Parathyroid adenoma (tissue), 2 donors: ENCODE results near the gene TMEM263.

Experiments used
- H2AFZ ChIP-seq: fragments of 300-600 bp; sonication (generic); one replicate; pipeline ENCODE4 v1.7.0; 2017; ENCODE audit warnings: antibody characterized with exemption, mild to moderate bottlenecking
- H3K27ac ChIP-seq: fragments of 300-600 bp; sonication (generic); one replicate; pipeline ENCODE4 v1.7.0; 2017
- H3K27me3 ChIP-seq: fragments of 300-600 bp; sonication (generic); one replicate; pipeline ENCODE4 v1.7.0; 2017; ENCODE audit warnings: low read length; ENCODE audit not compliant: control insufficient read depth, insufficient read depth
- H3K36me3 ChIP-seq: fragments of 300-600 bp; sonication (generic); one replicate; pipeline ENCODE4 v1.7.0; 2017; ENCODE audit warnings: low read length; ENCODE audit not compliant: control insufficient read depth, insufficient read depth
- H3K4me1 ChIP-seq: fragments of 300-600 bp; sonication (generic); one replicate; pipeline ENCODE4 v1.7.0; 2017; ENCODE audit warnings: control low read depth
- H3K4me2 ChIP-seq: fragments of 300-600 bp; sonication (generic); one replicate; pipeline ENCODE4 v1.7.0; 2017; ENCODE audit warnings: low read length
- H3K4me3 ChIP-seq: fragments of 300-600 bp; sonication (generic); one replicate; pipeline ENCODE4 v1.7.0; 2017; ENCODE audit warnings: low read depth, low read length
- H3K79me2 ChIP-seq: fragments of 300-600 bp; sonication (generic); one replicate; pipeline ENCODE4 v1.7.0; 2017; ENCODE audit warnings: control low read depth
- H3K9ac ChIP-seq: fragments of 300-600 bp; sonication (generic); one replicate; pipeline ENCODE4 v1.7.0; 2017; ENCODE audit warnings: mild to moderate bottlenecking
- H3K9me3 ChIP-seq: fragments of 300-600 bp; sonication (generic); one replicate; pipeline ENCODE4 v1.7.0; 2017; ENCODE audit warnings: low read length; ENCODE audit not compliant: control insufficient read depth
- TF ChIP-seq, protein P1 (sequence below): fragments of 300-600 bp; sonication (generic); IDR thresholded peaks from one replicate; pipeline ENCODE4 v1.7.0; 2017; ENCODE audit warnings: antibody characterized with exemption, mild to moderate bottlenecking
- donor health status: primary hyperparathyroidism.

The TMEM263 gene

DNA sequence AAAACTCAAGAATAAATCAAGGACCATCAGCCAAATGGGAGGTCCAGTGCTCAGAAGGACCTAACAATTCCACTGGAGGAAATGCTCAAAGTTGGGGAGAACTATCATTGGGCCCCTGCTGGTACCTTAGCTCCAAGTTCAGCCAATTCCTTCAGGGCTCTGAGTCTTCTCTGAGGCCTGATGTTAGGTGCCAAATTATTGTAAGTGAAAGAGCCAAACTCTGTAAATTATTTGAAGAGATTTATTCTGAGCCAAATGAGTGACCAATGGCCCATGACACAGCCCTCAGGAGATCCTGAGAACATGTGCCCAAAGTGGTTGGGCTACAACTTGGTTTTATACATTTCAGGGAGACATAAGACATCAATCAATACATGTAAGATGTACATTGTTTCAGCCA is 8.2 kb upstream of the TMEM263 start:
- Histone ChIP-seq H3K4me1 (no peaks in the 10 kb centered on the region), H3K4me2 (no peak overlapping the region), H3K9me3 (no peaks in the 10 kb centered on the region), H3K27ac (no peak overlapping the region), H3K79me2 (no peaks in the 10 kb centered on the region), H3K4me3 (no peak overlapping the region), H2AFZ (no peak overlapping the region), H3K36me3 (no peaks in the 10 kb centered on the region), H3K27me3 (no peaks in the 10 kb centered on the region), H3K9ac (no peak overlapping the region)
- TF ChIP-seq, protein P1, sequence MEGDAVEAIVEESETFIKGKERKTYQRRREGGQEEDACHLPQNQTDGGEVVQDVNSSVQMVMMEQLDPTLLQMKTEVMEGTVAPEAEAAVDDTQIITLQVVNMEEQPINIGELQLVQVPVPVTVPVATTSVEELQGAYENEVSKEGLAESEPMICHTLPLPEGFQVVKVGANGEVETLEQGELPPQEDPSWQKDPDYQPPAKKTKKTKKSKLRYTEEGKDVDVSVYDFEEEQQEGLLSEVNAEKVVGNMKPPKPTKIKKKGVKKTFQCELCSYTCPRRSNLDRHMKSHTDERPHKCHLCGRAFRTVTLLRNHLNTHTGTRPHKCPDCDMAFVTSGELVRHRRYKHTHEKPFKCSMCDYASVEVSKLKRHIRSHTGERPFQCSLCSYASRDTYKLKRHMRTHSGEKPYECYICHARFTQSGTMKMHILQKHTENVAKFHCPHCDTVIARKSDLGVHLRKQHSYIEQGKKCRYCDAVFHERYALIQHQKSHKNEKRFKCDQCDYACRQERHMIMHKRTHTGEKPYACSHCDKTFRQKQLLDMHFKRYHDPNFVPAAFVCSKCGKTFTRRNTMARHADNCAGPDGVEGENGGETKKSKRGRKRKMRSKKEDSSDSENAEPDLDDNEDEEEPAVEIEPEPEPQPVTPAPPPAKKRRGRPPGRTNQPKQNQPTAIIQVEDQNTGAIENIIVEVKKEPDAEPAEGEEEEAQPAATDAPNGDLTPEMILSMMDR: no peak

DNA sequence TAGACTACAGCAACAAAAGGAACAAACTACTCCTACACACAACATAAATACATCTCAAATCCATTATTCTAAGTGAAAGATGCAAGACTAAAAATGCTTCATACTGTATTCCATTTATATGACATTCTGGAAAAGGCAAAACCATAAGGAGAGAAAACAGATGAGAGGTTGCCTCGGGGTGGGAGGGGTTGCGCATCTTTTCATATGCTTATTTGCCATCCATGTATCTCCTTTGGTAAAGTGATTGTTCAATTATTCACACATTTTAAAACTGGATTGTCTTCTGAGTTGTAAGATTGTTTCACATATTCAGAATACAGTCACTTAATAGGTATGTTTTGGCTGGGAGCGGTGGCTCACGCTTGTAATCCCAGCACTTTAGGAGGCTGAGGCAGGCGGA is 5.1 kb upstream of the TMEM263 start:
- H3K4me3 ChIP-seq: no peak overlapping the region
- H3K79me2 ChIP-seq: no peaks in the 10 kb centered on the region
- no peaks in the 10 kb centered on the region for H3K9me3 ChIP-seq
- H3K27ac ChIP-seq: no peak overlapping the region
- H3K27me3 ChIP-seq: no peaks in the 10 kb centered on the region
- no peaks in the 10 kb centered on the region for H3K36me3 ChIP-seq
- H3K9ac ChIP-seq: no peak overlapping the region
- H3K4me2 ChIP-seq: no peak overlapping the region
- H2AFZ ChIP-seq: no peak overlapping the region
- no peaks in the 10 kb centered on the region for H3K4me1 ChIP-seq
- TF ChIP-seq, protein P1: no peak

DNA sequence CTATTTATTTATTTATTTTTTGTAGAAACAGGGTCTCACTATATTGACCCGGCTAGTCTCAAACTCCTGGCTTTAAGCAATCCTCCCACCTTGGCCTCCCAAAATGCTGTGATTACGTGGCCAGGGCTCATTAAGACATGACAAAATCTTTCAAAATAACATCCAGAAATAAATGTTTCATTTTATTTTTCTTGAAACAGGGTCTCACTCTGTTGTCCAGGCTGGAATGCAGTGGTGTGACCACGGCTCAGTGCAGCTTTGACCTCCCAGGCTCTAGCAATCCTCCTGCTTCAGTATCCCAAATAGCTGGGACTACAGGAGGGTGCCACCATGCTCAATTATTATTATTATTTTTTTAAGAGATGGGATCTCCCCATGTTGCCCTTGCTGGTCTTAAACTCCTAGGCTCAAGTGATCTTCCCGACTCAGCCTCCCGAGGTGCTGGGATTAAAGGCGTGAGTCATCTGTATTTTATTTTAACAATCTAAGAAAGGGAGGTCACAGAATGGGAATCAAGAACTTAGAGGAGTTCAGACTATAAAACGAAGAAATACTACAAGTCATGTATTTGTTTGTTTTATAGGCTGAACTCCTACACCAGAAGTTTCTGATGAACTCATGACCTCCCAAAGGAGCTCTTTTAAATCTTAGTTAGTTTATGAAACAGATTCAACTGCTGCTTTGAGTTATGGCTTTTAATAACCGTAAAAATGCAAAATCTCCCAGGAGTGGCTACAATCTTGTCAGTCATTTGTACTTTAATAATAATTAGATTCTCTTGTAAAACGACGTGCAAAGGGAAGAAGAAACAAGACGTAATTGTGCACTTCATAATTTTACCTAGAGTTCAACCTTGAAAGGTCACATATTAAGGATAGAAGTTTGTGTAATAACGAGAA is 2.1 kb upstream of the TMEM263 start:
- no peak overlapping the region for H3K27ac ChIP-seq
- H3K4me2 ChIP-seq: no peak overlapping the region
- no peak overlapping the region for H2AFZ ChIP-seq
- no peaks in the 10 kb centered on the region for H3K9me3 ChIP-seq
- no peaks in the 10 kb centered on the region for H3K36me3 ChIP-seq
- no peak overlapping the region for H3K4me3 ChIP-seq
- no peaks in the 10 kb centered on the region for H3K27me3 ChIP-seq
- H3K9ac ChIP-seq: no peak overlapping the region
- H3K4me1 ChIP-seq: peaks cover 5% of the 10 kb centered on the region
- peaks cover 5% of the 10 kb centered on the region for H3K79me2 ChIP-seq
- TF ChIP-seq, protein P1: no peak

DNA sequence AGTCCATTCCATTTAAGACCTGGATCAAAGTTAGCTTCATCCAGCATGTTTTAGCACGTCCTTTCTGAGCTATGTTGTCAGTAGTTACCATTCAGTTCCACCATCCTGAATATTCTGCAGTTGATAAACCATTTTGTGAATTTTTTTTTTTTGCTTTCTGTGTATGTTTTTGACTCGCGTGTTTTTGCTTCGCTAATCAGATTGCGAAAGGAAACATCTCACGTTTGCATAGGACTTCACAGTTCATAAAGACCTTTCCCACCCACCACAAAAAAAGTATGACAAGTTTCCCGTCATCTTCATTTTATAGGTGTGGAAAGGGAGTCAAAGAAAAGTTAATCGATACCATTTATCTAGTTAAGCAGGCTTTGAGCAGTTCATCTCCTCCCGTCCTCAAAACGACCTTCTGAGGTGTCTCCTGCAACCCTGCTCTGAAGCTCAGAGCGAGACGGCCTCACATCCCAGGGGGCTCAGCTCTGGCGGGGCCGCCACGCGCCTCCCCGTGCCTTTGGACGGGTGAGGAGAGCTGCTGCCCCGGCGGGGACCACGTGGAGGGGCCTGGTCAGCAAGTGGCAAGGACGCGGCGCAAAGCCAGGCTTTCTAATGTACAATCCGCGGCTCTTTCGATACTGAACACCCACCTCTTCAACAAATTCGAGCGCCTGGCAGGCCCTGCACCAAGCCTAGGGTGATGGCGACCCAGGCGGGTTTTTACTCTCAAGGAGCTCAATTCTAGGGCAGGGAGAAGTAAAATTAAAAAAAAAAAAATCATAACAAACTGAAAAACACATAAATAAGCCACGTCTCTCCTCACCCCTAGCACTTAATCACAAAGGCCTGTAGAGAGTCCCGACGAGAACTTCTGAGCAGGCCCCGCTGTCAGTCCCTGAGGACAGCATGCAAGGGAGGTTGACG is 988 bp upstream of the TMEM263 start:
- H3K9me3 ChIP-seq: no peaks in the 10 kb centered on the region
- H3K4me1 ChIP-seq: peaks cover 5% of the 10 kb centered on the region
- peaks cover 8% of the 10 kb centered on the region for H3K79me2 ChIP-seq
- peak overlapping the region; percentile 98 for H2AFZ ChIP-seq
- H3K27ac ChIP-seq: peak overlapping the region; percentile 88
- TF ChIP-seq, protein P1: no peak
- H3K9ac ChIP-seq: peak overlapping the region; percentile 23
- H3K27me3 ChIP-seq: no peaks in the 10 kb centered on the region
- peak overlapping the region; percentile 87 for H3K4me3 ChIP-seq
- peak overlapping the region; percentile 67 for H3K4me2 ChIP-seq
- no peaks in the 10 kb centered on the region for H3K36me3 ChIP-seq
